ENCODE results near the gene SNCAIP. TPM values are rescaled to one million over a fixed set of nuclear protein-coding genes. Genes with fewer than 3 reads are reported as not detected.

SNCAIP gene
- total RNA-seq, 1 donor from 2014 or later, result 11.3 TPM

- Histone ChIP-seq H3K9me3 (no peaks in the 10 kb centered on the region), H3K4me3 (no peak overlapping the region), H3K27me3 (no peaks in the 10 kb centered on the region), H3K4me1 (peaks cover 4% of the 10 kb centered on the region), H3K27ac (no peak overlapping the region), H3K36me3 (no peaks in the 10 kb centered on the region)
- no peak for DNase-seq (ENCODE audit: extremely low spot score in 2 of 2)
- no peak for TF ChIP-seq POLR2A (IDR thresholded peaks at IDR 0.05)
- TF ChIP-seq POLR2AphosphoS5 (IDR thresholded peaks at IDR 0.05; ENCODE audit: insufficient read depth in 1 of 2, low read depth in 1 of 2), result no peak
- no peak for TF ChIP-seq CTCF (IDR thresholded peaks at IDR 0.05)
- intact Hi-C loops (cut with DNase I), result no loop called here
Observed at GRCh38 chr5:122420537-122421236, 108.7 kb downstream of the SNCAIP start.

GRCh38 chr5:122421374-122422079 is 109.5 kb downstream of the SNCAIP start:
- Histone ChIP-seq H3K27me3 (no peaks in the 10 kb centered on the region), H3K9me3 (no peaks in the 10 kb centered on the region), H3K27ac (no peak overlapping the region), H3K4me3 (no peak overlapping the region), H3K4me1 (peaks cover 4% of the 10 kb centered on the region), H3K36me3 (no peaks in the 10 kb centered on the region)
- intact Hi-C loops (cut with DNase I), result no loop called here
- TF ChIP-seq POLR2AphosphoS5 (IDR thresholded peaks at IDR 0.05; ENCODE audit: insufficient read depth in 1 of 2, low read depth in 1 of 2) (no peak), CTCF (IDR thresholded peaks at IDR 0.05) (no peak), POLR2A (IDR thresholded peaks at IDR 0.05) (no peak)
- DNase-seq (ENCODE audit: extremely low spot score in 2 of 2), result no peak

- Histone ChIP-seq H3K36me3 (no peaks in the 10 kb centered on the region), H3K9me3 (no peaks in the 10 kb centered on the region), H3K27me3 (no peaks in the 10 kb centered on the region), H3K4me3 (no peak overlapping the region), H3K27ac (no peak overlapping the region), H3K4me1 (peaks cover 4% of the 10 kb centered on the region)
- DNase-seq (ENCODE audit: extremely low spot score in 2 of 2), result no peak
- no peak for TF ChIP-seq POLR2A (IDR thresholded peaks at IDR 0.05)
- no peak for TF ChIP-seq POLR2AphosphoS5 (IDR thresholded peaks at IDR 0.05; ENCODE audit: insufficient read depth in 1 of 2, low read depth in 1 of 2)
- no peak for TF ChIP-seq CTCF (IDR thresholded peaks at IDR 0.05)
- intact Hi-C loops (cut with DNase I), result no loop called here
Observed at GRCh38 chr5:122423221-122423620, 111.2 kb downstream of the SNCAIP start.

- no peak for DNase-seq (ENCODE audit: extremely low spot score in 2 of 2)
- no peaks in the 10 kb centered on the region for H3K9me3 ChIP-seq
- H3K27me3 ChIP-seq, result no peaks in the 10 kb centered on the region
- no peaks in the 10 kb centered on the region for H3K4me1 ChIP-seq
- intact Hi-C loops (cut with DNase I), result no loop called here
- H3K27ac ChIP-seq, result no peak overlapping the region
- H3K4me3 ChIP-seq, result no peak overlapping the region
- TF ChIP-seq POLR2A (IDR thresholded peaks at IDR 0.05) (no peak), CTCF (IDR thresholded peaks at IDR 0.05) (no peak), POLR2AphosphoS5 (IDR thresholded peaks at IDR 0.05; ENCODE audit: insufficient read depth in 1 of 2, low read depth in 1 of 2) (no peak)
- no peaks in the 10 kb centered on the region for H3K36me3 ChIP-seq
Observed at GRCh38 chr5:122424132-122424531, 112.1 kb downstream of the SNCAIP start.

GRCh38 chr5:122426301-122426700 is 114.3 kb downstream of the SNCAIP start:
- Histone ChIP-seq H3K4me1 (no peaks in the 10 kb centered on the region), H3K9me3 (no peaks in the 10 kb centered on the region), H3K36me3 (no peaks in the 10 kb centered on the region), H3K27ac (no peak overlapping the region), H3K27me3 (no peaks in the 10 kb centered on the region), H3K4me3 (no peak overlapping the region)
- TF ChIP-seq CTCF (IDR thresholded peaks at IDR 0.05) (no peak), POLR2A (IDR thresholded peaks at IDR 0.05) (no peak), POLR2AphosphoS5 (IDR thresholded peaks at IDR 0.05; ENCODE audit: insufficient read depth in 1 of 2, low read depth in 1 of 2) (no peak)
- intact Hi-C loops (cut with DNase I), result no loop called here
- no peak for DNase-seq (ENCODE audit: extremely low spot score in 2 of 2)
